ENCODE data around the gene ACTR8. TPM values are rescaled to one million over a fixed set of nuclear protein-coding genes. Genes with fewer than 3 reads are reported as not detected.

Gene ACTR8
- total RNA-seq, 2 donors from 2014 or later = 32.9 to 41.6 TPM

- no peak for TF ChIP-seq CTCF (conservative IDR thresholded peaks at IDR 0.05)
- H3K4me3 Mint-ChIP-seq = no peak overlapping the region
These were observed 20.1 kb upstream of the ACTR8 start for GRCh38 chr3:53902067-53902466.

GRCh38 chr3:53900666-53901331 lies 18.8 kb upstream of the ACTR8 start:
- no peak overlapping the region for H3K27ac Mint-ChIP-seq
- no peak overlapping the region for H3K4me3 Mint-ChIP-seq

More at GRCh38 chr3:53902067-53902466, 20.1 kb upstream of the ACTR8 start:
- no peak overlapping the region for H3K4me3 ChIP-seq (ENCODE audit: low read length)
- DNase-seq = no peak
- peaks cover 15% of the 10 kb centered on the region for H3K27me3 Mint-ChIP-seq (ENCODE audit: insufficient read depth)
- H3K9ac ChIP-seq (ENCODE audit: extremely low read depth, low read length, poor library complexity, severe bottlenecking) = no peak overlapping the region
- H3K9me3 Mint-ChIP-seq = no peaks in the 10 kb centered on the region
- no peaks in the 10 kb centered on the region for H3K36me3 ChIP-seq (ENCODE audit: control insufficient read depth, insufficient read depth, low read length)
- no peaks in the 10 kb centered on the region for H3K4me1 Mint-ChIP-seq
- no peak overlapping the region for H3K27ac ChIP-seq (ENCODE audit: low read depth, low read length)
- H3K4me1 ChIP-seq (ENCODE audit: control insufficient read depth, insufficient read depth, low read length) = no peaks in the 10 kb centered on the region
- H3K36me3 Mint-ChIP-seq (ENCODE audit: low read depth) = no peaks in the 10 kb centered on the region
- H3K27me3 ChIP-seq (ENCODE audit: control insufficient read depth, insufficient read depth, low read length, poor library complexity, severe bottlenecking) = peaks cover 18% of the 10 kb centered on the region
- 73 to 80% methylated on average over 1 of the region's 1 CpG for WGBS, 2 experiments (ENCODE audit: insufficient coverage in 1 of 2, insufficient read length in 1 of 2)
- H3K27ac Mint-ChIP-seq = no peak overlapping the region
- no peaks in the 10 kb centered on the region for H3K9me3 ChIP-seq (ENCODE audit: control insufficient read depth, low read length)

GRCh38 chr3:53899750-53900149 lies 17.8 kb upstream of the ACTR8 start:
- Histone ChIP-seq H3K36me3 (ENCODE audit: control insufficient read depth, insufficient read depth, low read length) (no peaks in the 10 kb centered on the region), H3K27ac (ENCODE audit: low read depth, low read length) (no peak overlapping the region), H3K27me3 (ENCODE audit: control insufficient read depth, insufficient read depth, low read length, poor library complexity, severe bottlenecking) (peaks cover 40% of the 10 kb centered on the region), H3K9me3 (ENCODE audit: control insufficient read depth, low read length) (no peaks in the 10 kb centered on the region), H3K9ac (ENCODE audit: extremely low read depth, low read length, poor library complexity, severe bottlenecking) (no peak overlapping the region), H3K4me3 (ENCODE audit: low read length) (no peak overlapping the region), H3K4me1 (ENCODE audit: control insufficient read depth, insufficient read depth, low read length) (no peaks in the 10 kb centered on the region)
- Mint-ChIP-seq H3K4me3 (no peak overlapping the region), H3K27ac (no peak overlapping the region), H3K4me1 (no peaks in the 10 kb centered on the region), H3K36me3 (ENCODE audit: low read depth) (no peaks in the 10 kb centered on the region), H3K27me3 (ENCODE audit: insufficient read depth) (peaks cover 26% of the 10 kb centered on the region), H3K9me3 (no peaks in the 10 kb centered on the region)
- 82 to 100% methylated on average over 1 to 2 of the region's 2 CpGs for WGBS, 2 experiments (ENCODE audit: insufficient coverage in 1 of 2, insufficient read length in 1 of 2)
- no peak for DNase-seq
- no peak for TF ChIP-seq CTCF (conservative IDR thresholded peaks at IDR 0.05)

More at GRCh38 chr3:53900666-53901331, 18.8 kb upstream of the ACTR8 start:
- no peak overlapping the region for H3K4me3 ChIP-seq (ENCODE audit: low read length)
- no peaks in the 10 kb centered on the region for H3K9me3 Mint-ChIP-seq
- peaks cover 29% of the 10 kb centered on the region for H3K27me3 ChIP-seq (ENCODE audit: control insufficient read depth, insufficient read depth, low read length, poor library complexity, severe bottlenecking)
- TF ChIP-seq CTCF (conservative IDR thresholded peaks at IDR 0.05) = no peak
- H3K27me3 Mint-ChIP-seq (ENCODE audit: insufficient read depth) = peaks cover 17% of the 10 kb centered on the region
- no peaks in the 10 kb centered on the region for H3K36me3 Mint-ChIP-seq (ENCODE audit: low read depth)
- H3K9ac ChIP-seq (ENCODE audit: extremely low read depth, low read length, poor library complexity, severe bottlenecking) = no peak overlapping the region
- H3K9me3 ChIP-seq (ENCODE audit: control insufficient read depth, low read length) = no peaks in the 10 kb centered on the region
- H3K4me1 Mint-ChIP-seq = no peaks in the 10 kb centered on the region
- 86% methylated on average over 2 of the region's 2 CpGs; no CpG with 5 or more reads in 1 of the 2 experiments for WGBS, 2 experiments (ENCODE audit: insufficient coverage in 1 of 2, insufficient read length in 1 of 2)
- H3K27ac ChIP-seq (ENCODE audit: low read depth, low read length) = no peak overlapping the region
- no peaks in the 10 kb centered on the region for H3K36me3 ChIP-seq (ENCODE audit: control insufficient read depth, insufficient read depth, low read length)
- DNase-seq = no peak
- H3K4me1 ChIP-seq (ENCODE audit: control insufficient read depth, insufficient read depth, low read length) = no peaks in the 10 kb centered on the region
